HCT116 (cell line): Measurements from ENCODE around the gene NEK11. TPM values are rescaled to one million over a fixed set of nuclear protein-coding genes. Genes with fewer than 3 reads are reported as not detected.

Source experiments
- ATAC-seq: fragments of 200-7000 bp; cut with Tn5 transposase; 2 replicates; pipeline ENCODE4 v1.9.1; 2020; ENCODE audit warnings: mild to moderate bottlenecking, moderate library complexity
- BruUV-seq: library from RNA; stranded (reverse); fragments of 400-500 nt; replicated peaks from 2 replicates; lab custom pipeline; 2021; lab: Mats Ljungman, UMichigan
- CTCF ChIA-PET: fragments of 300-600 bp; sonication (Branson Sonifier 250); formaldehyde crosslinking; loops from one replicate; lab custom pipeline; 2021; ENCODE audit warnings: antibody characterized with exemption; lab: Charles Lee
- POLR2A ChIA-PET: fragments of 300-600, 350-600 bp; sonication (Branson Sonifier 250); formaldehyde crosslinking; loops from one replicate; lab custom pipeline; 2021; ENCODE audit warnings: antibody characterized with exemption; lab: Charles Lee
- RAD21 ChIA-PET, 2 experiments: fragments of 300-600 bp; sonication (Branson Sonifier 250); formaldehyde crosslinking; loops; one replicate each; lab custom pipeline; 2023; ENCODE audit warnings: low total read pairs in 2 of 2; ENCODE audit not compliant: uncharacterized antibody in 2 of 2, unreplicated experiment in 2 of 2, low non-redundant PET in 1 of 2; lab: Charles Lee
- DNase-seq: peaks from one replicate; pipeline ENCODE4 v3.0.0-alpha.2; 2010; ENCODE audit warnings: low read depth, low spot score
- H2AFZ ChIP-seq: fragments of 200-600 bp; shearing (Covaris generic), sonication (generic); 2 replicates; pipeline ENCODE4 v1.6.1; 2017; ENCODE audit warnings: low read depth, mixed run types, mixed read lengths, antibody characterized with exemption, low read length; ENCODE audit not compliant: poor library complexity, severe bottlenecking
- H3K27ac ChIP-seq: 2 replicates; pipeline ENCODE4 v1.5.1; 2012; ENCODE audit warnings: low read depth, low read length
- H3K27me3 ChIP-seq: fragments of 200-600 bp; sonication (generic); 2 replicates; pipeline ENCODE4 v1.6.1; 2016; ENCODE audit warnings: mixed run types, low read length, mixed read lengths; ENCODE audit not compliant: insufficient read depth
- H3K36me3 ChIP-seq, 2 experiments: fragments of 200-500 bp in 1 of 2; fragments of 200-600 bp in 1 of 2; sonication (Bioruptor generic) in 1 of 2; sonication (generic) in 1 of 2; 2 replicates each; pipeline versions ENCODE4 v1.5.1 to v1.6.1; 2014 to 2016; ENCODE audit warnings: low read length in 2 of 2, inconsistent platforms in 1 of 2, mixed read lengths in 1 of 2, mixed run types in 1 of 2; ENCODE audit not compliant: insufficient read depth in 2 of 2, control insufficient read depth in 1 of 2
- H3K4me1 ChIP-seq, 2 experiments: fragments of 200-600 bp in 1 of 2; sonication (generic) in 1 of 2; 2 replicates each; pipeline versions ENCODE4 v1.5.1 to v1.6.1; 2012 to 2017; ENCODE audit warnings: low read length in 2 of 2, inconsistent platforms in 1 of 2, mild to moderate bottlenecking in 1 of 2, mixed read lengths in 1 of 2, mixed run types in 1 of 2, moderate library complexity in 1 of 2; ENCODE audit not compliant: insufficient read depth in 2 of 2, control insufficient read depth in 1 of 2
- H3K4me2 ChIP-seq: fragments of 200-600 bp; sonication (generic); 2 replicates; pipeline ENCODE4 v1.6.1; 2017; ENCODE audit warnings: mixed run types, low read length, mixed read lengths
- H3K4me3 ChIP-seq, 2 experiments: fragments of 200-600 bp in 1 of 2; sonication (generic) in 1 of 2; replicated peaks in 1 of 2; 2 replicates each; pipeline ENCODE4 v1.5.1; 2011 to 2016; ENCODE audit warnings: low read length in 2 of 2, control low read depth in 1 of 2, low read depth in 1 of 2, mild to moderate bottlenecking in 1 of 2, mixed read lengths in 1 of 2, mixed run types in 1 of 2
- H3K79me2 ChIP-seq: fragments of 200-600 bp; sonication (generic); 2 replicates; pipeline ENCODE4 v1.6.1; 2017; ENCODE audit warnings: mild to moderate bottlenecking, mixed run types, low read length, moderate library complexity, mixed read lengths; ENCODE audit not compliant: insufficient read depth
- H3K9ac ChIP-seq: fragments of 200-600 bp; sonication (generic); 2 replicates; pipeline ENCODE4 v1.6.1; 2016; ENCODE audit warnings: low read length, mixed read lengths
- H3K9me2 ChIP-seq: fragments of 200-600 bp; sonication (generic), shearing (Covaris generic); 2 replicates; pipeline ENCODE4 v1.6.1; 2017; ENCODE audit warnings: mixed run types, mild to moderate bottlenecking, moderate library complexity; ENCODE audit not compliant: insufficient read depth
- H3K9me3 ChIP-seq, 2 experiments: fragments of 200-500 bp in 1 of 2; fragments of 200-600 bp in 1 of 2; sonication (Bioruptor generic) in 1 of 2; sonication (generic) in 1 of 2; 2 replicates each; pipeline ENCODE4 v1.6.1; 2014 to 2017; ENCODE audit warnings: low read length in 2 of 2, mixed read lengths in 2 of 2, inconsistent platforms in 1 of 2, low read depth in 1 of 2, mild to moderate bottlenecking in 1 of 2, mixed run types in 1 of 2, moderate library complexity in 1 of 2; ENCODE audit not compliant: control insufficient read depth in 1 of 2, insufficient read depth in 1 of 2
- H4K20me1 ChIP-seq: fragments of 200-600 bp; sonication (generic), shearing (Covaris generic); 2 replicates; pipeline ENCODE4 v1.6.1; 2017; ENCODE audit warnings: mixed run types, mild to moderate bottlenecking, moderate library complexity; ENCODE audit not compliant: insufficient read depth
- CBX3 ChIP-seq: IDR thresholded peaks from 2 replicates; pipeline ENCODE4 v1.6.1; 2012; ENCODE audit warnings: low read depth
- CEBPB ChIP-seq: IDR thresholded peaks from 2 replicates; pipeline ENCODE4 v1.6.1; 2012; ENCODE audit warnings: low read depth
- ELF1 ChIP-seq: IDR thresholded peaks from 2 replicates; pipeline ENCODE4 v1.6.1; 2012; ENCODE audit warnings: low read depth, borderline replicate concordance
- EZH2 ChIP-seq: fragments of 200-600 bp; sonication (generic); IDR thresholded peaks from 2 replicates; pipeline ENCODE4 v1.6.1; 2017; ENCODE audit warnings: antibody characterized with exemption, mixed run types
- EZH2phosphoT487 ChIP-seq: fragments of 200-600 bp; IDR thresholded peaks from 2 replicates; pipeline ENCODE4 v1.6.1; 2018; ENCODE audit warnings: antibody characterized with exemption, borderline replicate concordance
- FOSL1 ChIP-seq: IDR thresholded peaks from 2 replicates; pipeline ENCODE4 v1.6.1; 2012; ENCODE audit warnings: low read depth
- JUND ChIP-seq: IDR thresholded peaks from 2 replicates; pipeline ENCODE4 v1.6.1; 2012
- MAX ChIP-seq: IDR thresholded peaks from 2 replicates; pipeline ENCODE4 v1.6.1; 2012
- POLR2A ChIP-seq: IDR thresholded peaks from 2 replicates; pipeline ENCODE4 v1.7.0; 2011; ENCODE audit warnings: borderline replicate concordance; ENCODE audit not compliant: insufficient read depth, insufficient read length; ENCODE audit errors: extremely low read depth
- POLR2AphosphoS5 ChIP-seq: IDR thresholded peaks from 2 replicates; pipeline ENCODE4 v1.6.1; 2011; ENCODE audit warnings: mild to moderate bottlenecking, low read depth, low read length, moderate library complexity
- RAD21 ChIP-seq: IDR thresholded peaks from 2 replicates; pipeline ENCODE4 v1.6.1; 2012; ENCODE audit warnings: low read depth, mild to moderate bottlenecking
- SIN3A ChIP-seq: IDR thresholded peaks from 2 replicates; pipeline ENCODE4 v1.6.1; 2012; ENCODE audit warnings: low read depth
- SP1 ChIP-seq: IDR thresholded peaks from 2 replicates; pipeline ENCODE4 v1.6.1; 2012; ENCODE audit warnings: low read depth
- SRF ChIP-seq: IDR thresholded peaks from 2 replicates; pipeline ENCODE4 v1.6.1; 2012; ENCODE audit warnings: low read depth
- ZNF274 ChIP-seq: fragments of 200-500 bp; sonication (Bioruptor generic); IDR thresholded peaks from 2 replicates; pipeline ENCODE4 v1.6.1; 2014; ENCODE audit warnings: mild to moderate bottlenecking, low read depth, low read length, inconsistent platforms
- intact Hi-C: fragments of 100-400 bp; cut with micrococcal nuclease; formaldehyde crosslinking; loops from 2 replicates; pipeline ENCODE4 v1.10.0; 2022
- total RNA-seq: library from RNA; stranded (reverse); gene quantifications from one replicate; pipeline ENCODE4 v1.2.1, GENCODE V29; 2021; ENCODE audit not compliant: unreplicated experiment
- TF ChIP-seq, protein P1 (sequence below): IDR thresholded peaks from 2 replicates; pipeline ENCODE4 v1.6.1; 2011; ENCODE audit warnings: mild to moderate bottlenecking, low read length, moderate library complexity; ENCODE audit not compliant: insufficient replicate concordance; ENCODE audit errors: extremely low read depth
- TF ChIP-seq, protein P2 (sequence below): IDR thresholded peaks from 2 replicates; pipeline ENCODE4 v1.6.1; 2012

The NEK11 gene
- total RNA-seq, 1 experiment from 2014 or later, result 3.1 TPM

GRCh38 chr3:131082246-131082645 lies 55.6 kb downstream of the NEK11 start:
- H2AFZ ChIP-seq, result no peak overlapping the region
- H3K9me3 ChIP-seq, result no peaks in the 10 kb centered on the region
- ChIA-PET POLR2A (no interaction called here), RAD21 (no interaction called here), CTCF (no interaction called here)
- TF ChIP-seq CEBPB (no peak), JUND (no peak)
- no peak overlapping the region for H3K4me2 ChIP-seq
- BruUV-seq, result no TSS peak
- H3K27ac ChIP-seq, result no peak overlapping the region
- H3K9ac ChIP-seq, result no peak overlapping the region
- DNase-seq, result no peak
- no peaks in the 10 kb centered on the region for H3K36me3 ChIP-seq
- H3K27me3 ChIP-seq, result no peaks in the 10 kb centered on the region
- no peaks in the 10 kb centered on the region for H3K79me2 ChIP-seq
- intact Hi-C loops, result no loop called here
- ATAC-seq, result no peak
- H3K4me3 ChIP-seq, result no peak overlapping the region
- no peaks in the 10 kb centered on the region for H4K20me1 ChIP-seq
- no peaks in the 10 kb centered on the region for H3K9me2 ChIP-seq
- H3K4me1 ChIP-seq, result no peaks in the 10 kb centered on the region

- no peak for DNase-seq
- Histone ChIP-seq H3K9me3 (no peaks in the 10 kb centered on the region), H3K9ac (no peak overlapping the region), H3K79me2 (no peaks in the 10 kb centered on the region), H3K27ac (no peak overlapping the region), H3K4me3 (no peak overlapping the region), H3K4me1 (no peaks in the 10 kb centered on the region), H3K36me3 (no peaks in the 10 kb centered on the region), H3K27me3 (no peaks in the 10 kb centered on the region), H3K4me2 (no peak overlapping the region), H4K20me1 (no peaks in the 10 kb centered on the region), H2AFZ (no peak overlapping the region), H3K9me2 (no peaks in the 10 kb centered on the region)
- ChIA-PET CTCF (no interaction called here), POLR2A (no interaction called here), RAD21 (no interaction called here)
- BruUV-seq, result no TSS peak
- no peak for ATAC-seq
- intact Hi-C loops, result no loop called here
- TF ChIP-seq SIN3A (no peak), SP1 (no peak), MAX (no peak), POLR2AphosphoS5 (no peak), ZNF274 (no peak), FOSL1 (no peak), SRF (no peak), EZH2phosphoT487 (no peak), ELF1 (no peak), POLR2A (no peak), EZH2 (no peak), JUND (no peak), RAD21 (no peak), CBX3 (no peak)
- TF ChIP-seq, protein P1, sequence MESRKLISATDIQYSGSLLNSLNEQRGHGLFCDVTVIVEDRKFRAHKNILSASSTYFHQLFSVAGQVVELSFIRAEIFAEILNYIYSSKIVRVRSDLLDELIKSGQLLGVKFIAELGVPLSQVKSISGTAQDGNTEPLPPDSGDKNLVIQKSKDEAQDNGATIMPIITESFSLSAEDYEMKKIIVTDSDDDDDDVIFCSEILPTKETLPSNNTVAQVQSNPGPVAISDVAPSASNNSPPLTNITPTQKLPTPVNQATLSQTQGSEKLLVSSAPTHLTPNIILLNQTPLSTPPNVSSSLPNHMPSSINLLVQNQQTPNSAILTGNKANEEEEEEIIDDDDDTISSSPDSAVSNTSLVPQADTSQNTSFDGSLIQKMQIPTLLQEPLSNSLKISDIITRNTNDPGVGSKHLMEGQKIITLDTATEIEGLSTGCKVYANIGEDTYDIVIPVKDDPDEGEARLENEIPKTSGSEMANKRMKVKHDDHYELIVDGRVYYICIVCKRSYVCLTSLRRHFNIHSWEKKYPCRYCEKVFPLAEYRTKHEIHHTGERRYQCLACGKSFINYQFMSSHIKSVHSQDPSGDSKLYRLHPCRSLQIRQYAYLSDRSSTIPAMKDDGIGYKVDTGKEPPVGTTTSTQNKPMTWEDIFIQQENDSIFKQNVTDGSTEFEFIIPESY, result no peak
- TF ChIP-seq, protein P2, sequence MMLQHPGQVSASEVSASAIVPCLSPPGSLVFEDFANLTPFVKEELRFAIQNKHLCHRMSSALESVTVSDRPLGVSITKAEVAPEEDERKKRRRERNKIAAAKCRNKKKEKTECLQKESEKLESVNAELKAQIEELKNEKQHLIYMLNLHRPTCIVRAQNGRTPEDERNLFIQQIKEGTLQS, result no peak
Observed at GRCh38 chr3:131082871-131083863, 56.5 kb downstream of the NEK11 start.
